Measurements from ENCODE around the gene MYMX. TPM values are rescaled to one million over a fixed set of nuclear protein-coding genes. Genes with fewer than 3 reads are reported as not detected.

MYMX gene
- total and polyA plus RNA-seq, 2 of the 4 experiments (the other 2 are of a cell fraction), result not detected

- BruUV-seq (replicated peaks), result no TSS peak
- H4K8ac ChIP-seq (ENCODE audit: low read depth in 2 of 2, low read length in 2 of 2), result peak overlapping the region; percentile 32 to 86
- peaks cover 16% of the 10 kb centered on the region for H3K4me1 ChIP-seq (ENCODE audit: control insufficient read depth, insufficient read depth, low read length)
- H2AFZ ChIP-seq (replicated peaks; ENCODE audit: low read length, poor library complexity), result peak overlapping the region; percentile 97
- intact Hi-C loops (cut with micrococcal nuclease) (loop anchor here (1.0 kb wide), 1 partner anchor 59 kb away; no protein-coding TSS in a partner anchor), in situ Hi-C loops (cut with MboI; ENCODE audit: low sequenced_read_pairs) (loop anchor here (5.0 kb wide), 1 partner anchor 130 kb away; no protein-coding TSS in a partner anchor), dilution Hi-C loops (cut with HindIII; ENCODE audit: low sequenced_read_pairs, unreplicated experiment) (no loop called here)
- ATAC-seq (ENCODE audit: low read depth), result peak; percentile 86
- peak; percentile 97 for DNase-seq
- peaks cover 4% of the 10 kb centered on the region for H3K9me1 ChIP-seq (ENCODE audit: insufficient read depth, low read length)
- H2BK5ac ChIP-seq (ENCODE audit: low read depth, low read length, poor library complexity, severe bottlenecking), result peak overlapping the region; percentile 81
- peak overlapping the region; percentile 63 for H3K27ac ChIP-seq (ENCODE audit: insufficient read depth, low read length)
- peak overlapping the region; percentile 72 for H3K4me2 ChIP-seq (ENCODE audit: low read depth, low read length)
- H2BK20ac ChIP-seq (ENCODE audit: low read depth, low read length), result peak overlapping the region; percentile 20; the same call in 1 of the 2 replicates
- 0% methylated on average over 6 of the region's 22 CpGs; no CpG with 5 or more reads in 1 of the 2 experiments for whole genome bisulfite sequencing, 2 experiments (ENCODE audit: extremely low coverage in 2 of 2, insufficient read length in 1 of 2)
- no peak overlapping the region for H3K23ac ChIP-seq (ENCODE audit: low read depth, low read length)
- peak overlapping the region; percentile 40 for H3K18ac ChIP-seq (ENCODE audit: low read depth, low read length)
- POLR2A ChIA-PET (ENCODE audit: unreplicated experiment), result interaction anchor here (1.3 kb wide), 1 partner anchor 10 kb away, joined by 8 read pairs; the partner anchor contains the start of gene HSP90AB1
- H4K20me1 ChIP-seq (ENCODE audit: insufficient read depth, low read length), result no peaks in the 10 kb centered on the region
- peak overlapping the region; percentile 7; the same call in 1 of the 3 replicates for H2BK15ac ChIP-seq (ENCODE audit: low read depth, low read length)
- H2BK120ac ChIP-seq (ENCODE audit: low read depth, low read length), result peak overlapping the region; percentile 85
- peak overlapping the region; percentile 58 for H3K4me3 ChIP-seq (ENCODE audit: insufficient read depth, low read depth, low read length)
- peak overlapping the region; percentile 35 for H3K9ac ChIP-seq (ENCODE audit: low read depth, low read length)
- 0 out of 4 replicates have a peak, but pooled peaks cover 0 to 4% of the 10 kb centered on the region in 2 experiments for H3K79me1 ChIP-seq (ENCODE audit: low read depth in 1 of 2, low read length in 2 of 2)
- H4K91ac ChIP-seq (ENCODE audit: insufficient read depth, low read depth, low read length), result peak overlapping the region; percentile 83
- CTCF ChIA-PET, result interaction anchor here (0.6 to 1.3 kb wide), 5 partner anchors 9 to 141 kb away, joined by 3 to 7 read pairs (median 3); no protein-coding TSS in a partner anchor
- peak overlapping the region; percentile 88 for H3K4ac ChIP-seq (ENCODE audit: low read depth, low read length)
- no peak overlapping the region for H3K56ac ChIP-seq (ENCODE audit: extremely low read depth, insufficient read depth, low read length)
- no peaks in the 10 kb centered on the region for H3K27me3 ChIP-seq (ENCODE audit: control insufficient read depth, insufficient read depth, low read length)
- no peaks in the 10 kb centered on the region for H3K36me3 ChIP-seq (ENCODE audit: control insufficient read depth, insufficient read depth, low read length)
- H4K5ac ChIP-seq (ENCODE audit: low read depth, low read length), result peak overlapping the region; percentile 55
- H2AK5ac ChIP-seq (ENCODE audit: low read depth, low read length), result peak overlapping the region; percentile 76
- peak overlapping the region; percentile 41; the same call in 1 of the 2 replicates for H3K14ac ChIP-seq (replicated peaks; ENCODE audit: low read depth, low read length)
- peak; percentile 54; the same call in 1 of the 2 replicates for TF ChIP-seq MXI1 (IDR thresholded peaks at IDR 0.05; ENCODE audit: borderline replicate concordance, low read depth, low read length)
- peak; percentile 32; the same call in 1 of the 2 replicates for TF ChIP-seq MAZ (IDR thresholded peaks at IDR 0.05; ENCODE audit: borderline replicate concordance, low read depth, low read length)
- peak; percentile 90 for TF ChIP-seq FOS (IDR thresholded peaks at IDR 0.05; ENCODE audit: low read depth, low read length)
- peak; percentile 74 for TF ChIP-seq POLR2A (IDR thresholded peaks at IDR 0.05; ENCODE audit: low read depth, low read length)
- TF ChIP-seq CHD1 (IDR thresholded peaks at IDR 0.05; ENCODE audit: low read depth, low read length), result no peak
- TF ChIP-seq ELK1 (IDR thresholded peaks at IDR 0.05; ENCODE audit: borderline replicate concordance, low read depth, low read length), result no peak
- TF ChIP-seq NFE2L2 (IDR thresholded peaks at IDR 0.05; ENCODE audit: low read depth, low read length), result peak; percentile 23; the same call in 1 of the 2 replicates
- TF ChIP-seq BHLHE40 (IDR thresholded peaks at IDR 0.05; ENCODE audit: low read depth, low read length), result peak; percentile 60
- peak; percentile 4; the same call in 1 of the 2 replicates for TF ChIP-seq CEBPB (IDR thresholded peaks at IDR 0.05; ENCODE audit: low read depth, low read length)
- TF ChIP-seq RCOR1 (IDR thresholded peaks at IDR 0.05; ENCODE audit: insufficient replicate concordance, low read length), result peak; percentile 70
- no peaks in the 10 kb centered on the region for H3K9me3 ChIP-seq (ENCODE audit: control insufficient read depth, insufficient read depth, low read length)
- peak overlapping the region; percentile 92 for H2AK9ac ChIP-seq (replicated peaks; ENCODE audit: low read depth, low read length, poor library complexity)
Observed at GRCh38 chr6:44237021-44237812, 20.5 kb downstream of the MYMX start.

All from IMR-90 (cell line).